ENCODE results near the gene LOXHD1. TPM values are rescaled to one million over a fixed set of nuclear protein-coding genes. Genes with fewer than 3 reads are reported as not detected.

The LOXHD1 gene
- total RNA-seq, 2 experiments from 2014 or later = not detected

- CTCF ChIA-PET = no interaction called here
- POLR2A ChIA-PET = no interaction called here
These were observed 191.9 kb downstream of the LOXHD1 start for GRCh38 chr18:46464926-46465655.

GRCh38 chr18:46462523-46462922 is 194.5 kb downstream of the LOXHD1 start:
- ChIA-PET CTCF (interaction anchor here (0.6 kb wide), 1 partner anchor 340 kb away, joined by 5 read pairs; no protein-coding TSS in a partner anchor), POLR2A (no interaction called here)

DNA sequence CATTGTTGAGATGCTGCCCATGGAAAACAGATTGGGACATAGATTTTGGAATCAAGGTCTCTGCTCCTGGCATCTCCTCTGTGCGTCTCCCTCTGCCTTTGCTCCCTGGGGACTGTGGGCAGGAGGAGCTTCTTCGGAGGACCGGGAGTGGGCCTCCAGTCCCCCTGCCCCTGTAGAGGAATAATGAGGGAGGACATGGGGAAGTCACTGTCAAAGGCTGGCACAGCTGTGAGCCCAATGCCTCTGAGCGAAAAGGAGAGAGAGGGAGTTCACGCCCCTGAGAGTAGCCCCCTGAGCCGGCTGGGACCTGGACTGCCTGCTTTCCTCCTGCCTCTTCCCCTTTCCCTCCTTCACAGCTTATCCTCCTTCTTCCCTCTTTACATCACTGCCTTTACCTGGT is 195.0 kb downstream of the LOXHD1 start:
- POLR2A ChIA-PET = no interaction called here
- CTCF ChIA-PET = no interaction called here

GRCh38 chr18:46460754-46461153 is 196.3 kb downstream of the LOXHD1 start:
- ChIA-PET CTCF (no interaction called here), POLR2A (no interaction called here)

DNA sequence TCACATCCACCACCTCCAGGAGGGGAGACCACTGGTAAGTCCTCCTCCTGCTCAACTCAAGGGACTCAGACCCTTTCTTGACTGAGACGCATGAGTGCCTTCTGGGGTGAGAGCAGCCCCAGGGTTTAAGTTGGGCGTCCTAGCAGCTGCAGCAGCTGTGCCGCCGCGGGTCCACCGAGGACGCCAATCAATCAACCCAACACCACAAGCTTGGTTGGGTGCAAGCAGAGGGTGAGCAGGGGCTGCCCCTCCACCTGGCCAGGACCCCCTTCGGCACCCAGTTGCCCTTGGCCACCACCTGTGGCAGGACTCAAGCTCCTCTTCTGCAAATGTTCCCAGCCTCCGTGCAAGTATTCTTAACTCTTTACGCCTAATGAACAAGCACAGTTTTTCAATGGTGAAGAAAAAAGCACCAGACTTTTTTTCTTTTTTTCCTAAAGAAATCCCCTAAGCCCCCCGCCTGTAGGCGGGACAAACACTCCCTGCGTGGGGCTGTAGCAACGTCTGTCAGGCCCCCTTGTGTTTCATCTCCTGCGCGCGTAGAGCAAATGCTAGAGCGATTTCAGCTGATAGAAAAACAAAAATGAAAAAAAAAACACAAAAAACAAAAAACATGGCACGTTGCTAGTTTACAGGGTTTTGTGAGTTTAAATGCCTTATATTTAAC is 197.1 kb downstream of the LOXHD1 start:
- ChIA-PET POLR2A (no interaction called here), CTCF (no interaction called here)

DNA sequence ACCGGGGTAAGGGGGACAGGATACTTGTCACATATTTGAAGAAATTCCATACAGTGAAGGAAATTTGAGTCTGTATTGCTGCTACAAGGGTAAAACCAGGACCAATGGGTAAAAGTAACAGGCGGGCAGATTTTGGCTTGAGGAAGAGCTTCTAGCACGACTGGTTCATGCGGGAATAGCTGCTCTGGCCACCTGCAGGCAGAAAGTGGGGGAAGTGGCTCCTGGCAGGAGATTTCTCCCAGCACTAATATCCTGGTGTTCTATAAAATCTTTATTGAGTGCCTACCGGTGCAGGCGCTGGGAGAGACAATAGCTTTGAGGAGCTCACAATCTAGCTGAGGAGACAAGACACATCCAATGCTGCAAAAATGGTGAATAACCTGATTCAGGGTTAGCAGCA is 198.5 kb downstream of the LOXHD1 start:
- ChIA-PET POLR2A (no interaction called here), CTCF (no interaction called here)

DNA sequence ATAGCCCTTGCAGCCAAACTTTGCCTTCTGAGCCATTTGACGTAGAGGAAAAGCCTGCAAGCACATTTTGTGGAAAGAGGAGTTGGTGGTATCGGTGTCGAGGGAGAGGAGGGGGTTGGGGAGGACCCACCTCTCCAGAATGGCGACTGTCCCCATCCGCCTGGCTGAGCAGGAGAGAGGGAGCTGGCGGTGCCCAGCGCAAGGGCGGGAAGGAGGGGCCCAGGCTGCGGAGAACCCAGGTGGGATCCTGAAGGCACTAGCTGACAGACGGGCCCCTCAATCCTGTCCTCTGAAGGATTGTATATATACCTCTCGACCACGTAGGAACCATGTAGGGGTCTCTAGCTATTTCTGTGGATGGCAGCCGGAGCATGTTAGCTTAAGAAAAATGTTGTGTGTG is 200.3 kb downstream of the LOXHD1 start:
- ChIA-PET POLR2A (no interaction called here), CTCF (no interaction called here)

GRCh38 chr18:46452820-46453219 is 204.2 kb downstream of the LOXHD1 start:
- CTCF ChIA-PET = no interaction called here
- POLR2A ChIA-PET = no interaction called here

- CTCF ChIA-PET = no interaction called here
- POLR2A ChIA-PET = no interaction called here
These were observed 207.5 kb downstream of the LOXHD1 start for GRCh38 chr18:46449499-46449898.

DNA sequence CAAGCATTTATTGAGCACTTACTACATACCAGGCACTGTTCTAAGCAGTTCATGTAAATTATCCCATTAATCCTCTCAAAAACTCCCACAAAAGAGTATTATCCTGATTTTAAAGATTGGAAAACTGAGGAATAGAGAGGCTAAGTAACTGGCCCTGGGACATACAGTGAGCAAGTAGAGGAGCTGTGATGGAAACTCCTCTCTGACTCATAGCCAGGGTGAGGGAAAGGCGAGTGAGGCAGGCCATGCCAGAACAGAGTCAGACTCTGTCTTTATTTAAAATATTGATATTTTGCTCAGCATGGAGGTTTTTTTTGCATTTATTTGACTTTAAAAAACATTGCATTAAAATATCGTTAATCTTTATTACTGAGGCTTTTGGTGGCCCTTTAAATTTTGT is 208.0 kb downstream of the LOXHD1 start:
- ChIA-PET CTCF (no interaction called here), POLR2A (no interaction called here)

DNA sequence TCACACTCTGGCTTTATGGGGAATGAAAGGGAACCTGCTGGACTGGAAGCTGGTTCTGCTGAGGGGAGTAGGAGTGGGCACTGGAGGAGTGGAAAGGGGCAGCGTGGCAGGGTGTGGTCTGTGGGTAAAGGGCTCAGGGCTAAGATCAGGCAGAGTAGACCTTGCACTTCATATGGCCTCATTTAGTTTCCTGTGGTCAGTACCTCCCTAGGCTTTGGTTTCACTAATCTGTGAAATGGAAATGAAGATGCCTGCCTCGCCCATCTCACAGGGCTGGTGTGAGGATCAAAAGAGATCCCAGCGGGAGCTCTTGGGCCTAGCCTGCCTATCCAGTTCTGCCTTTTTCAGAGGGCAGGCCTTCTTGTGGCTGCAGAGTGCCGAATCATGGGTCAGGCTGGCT is 208.7 kb downstream of the LOXHD1 start:
- ChIA-PET POLR2A (no interaction called here), CTCF (no interaction called here)

- ChIA-PET POLR2A (no interaction called here), CTCF (no interaction called here)
These were observed 209.2 kb downstream of the LOXHD1 start for GRCh38 chr18:46447792-46448191.

DNA sequence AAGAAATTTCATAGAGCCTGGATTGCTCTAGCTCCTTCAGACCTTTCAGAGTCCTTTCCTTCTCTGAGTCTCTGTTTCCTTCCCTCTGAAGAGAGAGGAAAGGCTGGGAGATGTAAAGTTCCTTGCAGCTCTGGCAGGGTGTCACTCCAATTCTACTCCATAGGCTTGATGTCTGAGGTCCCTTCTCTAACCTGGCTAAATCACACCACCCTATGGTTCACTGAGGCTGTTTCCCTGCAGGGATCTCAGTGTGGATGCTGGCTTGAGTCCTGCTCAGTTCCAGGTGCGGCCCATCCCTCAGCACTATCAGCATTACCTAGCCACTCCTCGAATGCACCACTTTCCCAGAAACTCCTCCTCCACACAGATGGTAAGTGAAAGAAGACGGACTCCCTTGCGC is 209.7 kb downstream of the LOXHD1 start:
- ChIA-PET POLR2A (no interaction called here), CTCF (no interaction called here)

DNA sequence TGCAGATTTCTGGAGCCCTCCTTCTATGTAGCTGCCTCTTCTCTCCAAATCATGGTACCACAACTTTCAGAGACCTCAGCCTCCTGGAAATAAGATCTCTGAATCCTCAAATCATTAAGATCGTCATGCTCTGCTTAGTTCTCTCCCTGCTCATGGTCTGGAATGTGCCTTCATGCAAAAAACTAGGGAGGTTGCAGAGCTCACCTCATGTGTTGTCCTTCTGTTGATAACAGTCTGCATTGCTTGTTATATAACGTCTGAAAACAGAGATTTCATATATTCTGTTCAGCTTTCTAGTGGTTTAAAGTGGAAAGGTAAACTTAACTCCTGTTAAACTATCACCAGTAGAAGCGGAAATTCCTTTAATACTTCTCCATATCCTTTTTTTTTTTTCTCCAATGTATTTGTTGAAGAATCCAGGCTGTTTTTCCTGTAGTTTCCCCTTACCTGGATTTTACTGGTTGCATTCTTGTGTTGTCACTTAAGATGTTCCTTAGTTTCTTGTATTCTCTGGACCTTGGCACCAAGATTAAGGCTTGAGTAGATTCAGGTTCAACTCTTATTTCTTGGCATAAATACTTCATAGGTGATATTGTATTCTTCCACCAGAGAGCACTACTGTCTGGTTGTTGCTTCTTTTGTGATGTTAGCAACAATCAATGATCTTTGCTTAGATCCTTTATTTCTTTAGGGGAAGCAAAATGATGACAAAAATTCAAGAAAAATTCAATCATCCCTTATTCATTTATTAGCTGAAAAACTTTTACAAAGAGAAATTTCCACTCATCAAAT is 211.3 kb downstream of the LOXHD1 start:
- CTCF ChIA-PET = no interaction called here
- POLR2A ChIA-PET = no interaction called here

- ChIA-PET POLR2A (no interaction called here), CTCF (interaction anchor here (0.5 kb wide), 1 partner anchor 314 kb away, joined by 3 read pairs; no protein-coding TSS in a partner anchor)
These were observed 218.0 kb downstream of the LOXHD1 start for GRCh38 chr18:46439037-46439436.

GRCh38 chr18:46437061-46437460 is 220.0 kb downstream of the LOXHD1 start:
- ChIA-PET CTCF (no interaction called here), POLR2A (no interaction called here)

- CTCF ChIA-PET = no interaction called here
- POLR2A ChIA-PET = no interaction called here
These were observed 220.4 kb downstream of the LOXHD1 start for GRCh38 chr18:46436621-46437020.

DNA sequence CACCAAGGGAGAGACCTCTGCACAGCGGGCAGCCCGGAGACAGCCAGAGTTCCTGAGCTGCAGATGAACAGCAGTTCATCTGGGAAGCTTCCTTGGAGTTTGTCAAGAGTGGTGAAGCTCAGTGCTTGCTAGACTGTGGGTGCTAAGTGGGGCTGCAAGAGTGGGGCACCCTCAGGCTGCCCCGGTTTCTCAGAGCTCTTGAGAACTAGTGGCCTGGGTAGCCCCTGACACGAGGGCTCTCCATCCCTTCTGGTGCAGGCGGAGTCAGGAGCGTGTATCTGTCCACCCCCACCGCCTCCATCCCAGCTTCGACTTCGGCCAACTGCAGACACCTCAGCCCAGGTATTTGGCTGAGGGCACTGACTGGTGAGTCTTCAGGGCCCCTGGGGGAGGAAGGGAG is 222.0 kb downstream of the LOXHD1 start:
- POLR2A ChIA-PET = no interaction called here
- CTCF ChIA-PET = no interaction called here

DNA sequence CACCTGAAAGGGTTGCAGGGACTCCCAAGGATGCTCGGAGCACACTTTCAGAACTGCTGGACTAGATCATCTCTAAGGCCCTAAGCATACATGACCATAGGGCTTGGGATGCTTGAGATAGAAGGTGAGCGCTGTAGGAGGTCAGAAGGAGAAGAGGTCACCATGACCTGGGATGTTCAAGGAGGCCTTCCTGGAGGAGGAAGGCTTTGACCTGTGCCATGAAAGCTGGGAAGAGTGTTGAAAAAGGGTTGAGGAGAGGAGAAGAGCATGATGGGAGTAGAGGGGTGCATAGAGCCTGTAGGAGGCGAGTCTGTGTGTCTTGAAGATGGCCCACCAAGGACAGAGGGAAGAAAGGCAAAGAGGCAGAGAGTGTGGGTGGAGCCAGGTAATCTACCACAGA is 222.4 kb downstream of the LOXHD1 start:
- ChIA-PET CTCF (no interaction called here), POLR2A (no interaction called here)

GRCh38 chr18:46433121-46433826 is 223.7 kb downstream of the LOXHD1 start:
- POLR2A ChIA-PET = no interaction called here
- CTCF ChIA-PET = no interaction called here

Measured in activated CD8-positive, alpha-beta memory T cell treated with anti-CD3 and anti-CD28 coated beads for 36 hours (primary cell).